Spleen (tissue), 11 donors: ENCODE measurements around the gene PGAM1. TPM values are rescaled to one million over a fixed set of nuclear protein-coding genes. Genes with fewer than 3 reads are reported as not detected.
"Not testable (repeated sequence)": the region's sequence is repeated elsewhere in the genome, so short reads cannot be mapped to it uniquely, and the experiment has no call there.

Experiments used
- DNase-seq: peaks from one replicate; pipeline ENCODE4 v3.0.0-alpha.2; 2020
- H3K27ac ChIP-seq, 8 donors: fragments of 200-600 bp; sonication (generic) in 7 of 8; 1 replicate in 4 of 8; 2 replicates in 4 of 8; pipeline versions ENCODE4 v1.5.0 to v1.8.0; 2016 to 2021; ENCODE audit warnings: inconsistent platforms in 4 of 8, mild to moderate bottlenecking in 4 of 8, moderate library complexity in 1 of 8
- H3K27me3 ChIP-seq, 7 donors: fragments of 200-600 bp; sonication (generic) in 6 of 7; replicated peaks in 1 of 7; 1 replicate in 4 of 7; 2 replicates in 3 of 7; pipeline versions ENCODE4 v1.5.0 to v1.8.0; 2016 to 2021; ENCODE audit warnings: inconsistent platforms in 3 of 7, mild to moderate bottlenecking in 1 of 7
- H3K36me3 ChIP-seq, 6 donors: fragments of 200-600 bp; sonication (generic) in 5 of 6; 1 replicate in 4 of 6; 2 replicates in 2 of 6; pipeline versions ENCODE4 v1.5.0 to v1.8.0; 2016 to 2021; ENCODE audit warnings: inconsistent platforms in 2 of 6
- H3K4me1 ChIP-seq, 6 donors: fragments of 200-600 bp; sonication (generic) in 5 of 6; 1 replicate in 3 of 6; 2 replicates in 3 of 6; pipeline versions ENCODE4 v1.5.0 to v1.8.0; 2016 to 2021; ENCODE audit warnings: inconsistent platforms in 3 of 6
- H3K4me3 ChIP-seq, 8 donors: fragments of 200-600 bp; sonication (generic) in 7 of 8; 1 replicate in 4 of 8; 2 replicates in 4 of 8; pipeline versions ENCODE4 v1.5.0 to v1.8.0; 2016 to 2021; ENCODE audit warnings: inconsistent platforms in 4 of 8, mild to moderate bottlenecking in 4 of 8, moderate library complexity in 2 of 8
- H3K9me3 ChIP-seq, 8 donors: fragments of 200-600 bp; sonication (generic) in 7 of 8; 1 replicate in 4 of 8; 2 replicates in 4 of 8; pipeline versions ENCODE4 v1.5.0 to v1.8.0; 2016 to 2021; ENCODE audit warnings: inconsistent platforms in 4 of 8
- POLR2A ChIP-seq, 3 donors: fragments of 450-650 bp; IDR thresholded peaks; one replicate each; pipeline ENCODE4 v1.5.1; 2017; ENCODE audit warnings: antibody characterized with exemption in 3 of 3, mild to moderate bottlenecking in 1 of 3
- POLR2AphosphoS5 ChIP-seq, 3 donors: sonication (generic); formaldehyde crosslinking; IDR thresholded peaks; one replicate each; pipeline ENCODE4 v1.5.1; 2017; ENCODE audit warnings: antibody characterized with exemption in 3 of 3
- WGBS, 5 donors: extraction: QIAGEN DNeasy Blood & Tissue Kit in 3 of 5; methylation state at CpG; one replicate each; pipeline versions ENCODE4 v1.1.5 to v1.1.7; 2013 to 2018; 5-methylcytosine and 5-hydroxymethylcytosine counted together
- intact Hi-C: fragments of 100-400 bp; cut with DNase I; formaldehyde crosslinking; loops from one replicate; pipeline ENCODE4 v1.15.0; 2023; ENCODE audit warnings: low total_unique reads
- polyA plus RNA-seq, 3 donors: library from polyadenylated mRNA; stranded (reverse); fragments of 200-250 nt; gene quantifications; one replicate each; pipeline ENCODE4 v1.2.1, GENCODE V29; 2013
- total RNA-seq, 7 donors: library from RNA; depleted of rRNA in 3 of 7; stranded (reverse); fragments of >200 nt in 3 of 7; fragmentation: NEBNext Ultra II Directional in 4 of 7; extraction: Animal tissue kit (Norgen Biotek cat#: 25700) in 4 of 7; gene quantifications; one replicate each; pipeline versions ENCODE4 v1.1.0 to v1.2.1, GENCODE V29; 2016 to 2021
- TF ChIP-seq, protein P1 (sequence below), 11 experiments: fragments of 200-600 bp in 7 of 11; fragments of 450-650 bp in 4 of 11; sonication (generic) in 4 of 11; IDR thresholded peaks in 8 of 11; conservative IDR thresholded peaks in 3 of 11; 1 replicate in 7 of 11; 2 replicates in 4 of 11; pipeline versions ENCODE4 v1.4.0 to v1.8.0; 2016 to 2021; ENCODE audit warnings: antibody characterized with exemption in 11 of 11, inconsistent platforms in 4 of 11, mild to moderate bottlenecking in 1 of 11
- donor health status: healthy with polysubstance abuse.
- donor health status: DM: no; HTN: no; CAD: no; lungs with moderate emphysema.
- donor health status: DM: no; HTN: no; CAD: no.
- donor health status: Bipolar disorder and iron deficiency.
- donor health status: healthy.
- donor health status: DM: no; HTN: no; CAD: no.
- donor health status: DM: yes; HTN: yes; CAD: no.

The PGAM1 gene
- total and polyA plus RNA-seq, 10 donors = 51.4 to 235 (median 167) TPM

DNA sequence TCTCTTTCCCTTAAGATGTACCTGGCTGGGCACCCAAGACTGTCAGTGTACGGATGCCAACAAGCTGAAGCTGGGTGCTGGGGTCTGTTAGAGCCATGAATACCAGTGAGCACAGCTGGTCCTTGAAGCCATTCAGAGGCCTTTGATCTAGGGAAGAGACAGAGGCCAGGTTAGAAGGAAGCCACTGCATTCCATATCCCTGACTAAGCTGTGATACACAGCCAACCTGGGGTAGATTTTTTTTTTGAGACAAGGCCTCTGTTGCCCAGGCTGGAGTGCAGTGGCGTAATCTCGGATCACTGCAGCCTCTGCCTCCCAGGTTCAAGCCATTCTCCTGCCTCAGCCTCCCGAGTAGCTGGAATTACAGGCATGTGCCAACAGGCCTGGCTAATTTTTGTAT is 40.8 kb downstream of the PGAM1 start:
- no peak overlapping the region for H3K4me3 ChIP-seq
- no peak overlapping the region for H3K27ac ChIP-seq
- H3K9me3 ChIP-seq = no peaks in the 10 kb centered on the region
- intact Hi-C loops = no loop called here
- peaks cover 5 to 100% (median 92%) of the 10 kb centered on the region in 6 donors for H3K36me3 ChIP-seq
- no peak for DNase-seq
- H3K4me1 ChIP-seq = peaks cover 0 to 15% (median 6%) of the 10 kb centered on the region in 6 donors
- H3K27me3 ChIP-seq = no peaks in the 10 kb centered on the region
- TF ChIP-seq POLR2AphosphoS5 (IDR thresholded peaks at IDR 0.05) (no peak), POLR2A (IDR thresholded peaks at IDR 0.05) (no peak)
- TF ChIP-seq, protein P1, sequence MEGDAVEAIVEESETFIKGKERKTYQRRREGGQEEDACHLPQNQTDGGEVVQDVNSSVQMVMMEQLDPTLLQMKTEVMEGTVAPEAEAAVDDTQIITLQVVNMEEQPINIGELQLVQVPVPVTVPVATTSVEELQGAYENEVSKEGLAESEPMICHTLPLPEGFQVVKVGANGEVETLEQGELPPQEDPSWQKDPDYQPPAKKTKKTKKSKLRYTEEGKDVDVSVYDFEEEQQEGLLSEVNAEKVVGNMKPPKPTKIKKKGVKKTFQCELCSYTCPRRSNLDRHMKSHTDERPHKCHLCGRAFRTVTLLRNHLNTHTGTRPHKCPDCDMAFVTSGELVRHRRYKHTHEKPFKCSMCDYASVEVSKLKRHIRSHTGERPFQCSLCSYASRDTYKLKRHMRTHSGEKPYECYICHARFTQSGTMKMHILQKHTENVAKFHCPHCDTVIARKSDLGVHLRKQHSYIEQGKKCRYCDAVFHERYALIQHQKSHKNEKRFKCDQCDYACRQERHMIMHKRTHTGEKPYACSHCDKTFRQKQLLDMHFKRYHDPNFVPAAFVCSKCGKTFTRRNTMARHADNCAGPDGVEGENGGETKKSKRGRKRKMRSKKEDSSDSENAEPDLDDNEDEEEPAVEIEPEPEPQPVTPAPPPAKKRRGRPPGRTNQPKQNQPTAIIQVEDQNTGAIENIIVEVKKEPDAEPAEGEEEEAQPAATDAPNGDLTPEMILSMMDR (IDR thresholded peaks at IDR 0.05 in 8 of 11, conservative IDR thresholded peaks at IDR 0.05 in 3 of 11) = no peak
- WGBS, 5 donors = 95 to 100% (median 97%) methylated on average over 4 of the region's 4 CpGs

DNA sequence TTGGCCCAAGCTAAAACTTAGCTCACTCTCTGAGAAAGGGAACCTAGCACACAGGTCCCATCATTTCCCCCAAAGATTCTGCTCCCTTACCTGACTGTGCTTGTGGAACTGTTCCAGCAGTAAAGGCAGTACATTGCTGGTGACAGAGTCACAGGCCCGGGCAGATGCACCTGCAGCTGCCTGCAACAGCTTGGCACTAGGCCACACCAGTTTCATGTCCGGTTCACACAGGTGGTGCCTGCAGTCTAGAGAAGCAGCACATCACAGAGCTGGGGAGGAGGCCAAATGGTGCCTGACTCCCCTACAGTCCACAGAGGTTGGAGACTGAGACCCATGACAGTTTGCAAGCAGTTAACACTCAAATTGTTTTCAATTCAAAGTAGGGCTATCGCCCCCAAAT is 42.2 kb downstream of the PGAM1 start:
- Histone ChIP-seq H3K4me3 (no peak overlapping the region), H3K36me3 (peaks cover 0 to 100% (median 94%) of the 10 kb centered on the region in 6 donors), H3K9me3 (no peaks in the 10 kb centered on the region), H3K27me3 (no peaks in the 10 kb centered on the region), H3K4me1 (peaks cover 0 to 15% (median 6%) of the 10 kb centered on the region in 6 donors), H3K27ac (no peak overlapping the region)
- no peak for DNase-seq
- TF ChIP-seq, protein P1 (IDR thresholded peaks at IDR 0.05 in 8 of 11, conservative IDR thresholded peaks at IDR 0.05 in 3 of 11) = no peak
- TF ChIP-seq POLR2AphosphoS5 (IDR thresholded peaks at IDR 0.05) (peak in 1 of 3 donors; percentile 50), POLR2A (IDR thresholded peaks at IDR 0.05) (no peak)
- intact Hi-C loops = no loop called here
- 74 to 92% (median 86%) methylated on average over 1 to 3 of the region's 3 CpGs for WGBS, 5 donors

DNA sequence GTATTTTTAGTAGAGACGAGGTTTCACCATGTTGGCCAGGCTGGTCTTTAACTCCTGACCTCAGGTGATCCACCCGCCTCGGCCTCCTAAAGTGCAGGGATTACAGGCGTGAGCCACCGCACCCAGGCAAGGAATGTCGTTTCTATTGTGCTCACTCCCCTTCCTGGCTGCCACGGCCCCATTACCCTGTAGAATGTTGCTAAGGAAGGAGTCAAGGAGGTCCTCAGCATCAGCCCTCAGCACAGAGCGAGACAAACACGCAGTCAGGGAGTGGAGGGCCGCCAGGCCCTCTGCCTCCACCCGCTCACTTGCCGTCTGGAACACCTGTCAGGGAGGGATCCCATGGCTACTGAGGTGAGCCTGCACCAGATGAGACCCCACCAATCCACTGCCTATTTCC is 42.8 kb downstream of the PGAM1 start:
- not testable (repeated sequence) for H3K27ac ChIP-seq
- H3K36me3 ChIP-seq = peaks cover 6 to 100% (median 94%) of the 10 kb centered on the region in 6 donors

DNA sequence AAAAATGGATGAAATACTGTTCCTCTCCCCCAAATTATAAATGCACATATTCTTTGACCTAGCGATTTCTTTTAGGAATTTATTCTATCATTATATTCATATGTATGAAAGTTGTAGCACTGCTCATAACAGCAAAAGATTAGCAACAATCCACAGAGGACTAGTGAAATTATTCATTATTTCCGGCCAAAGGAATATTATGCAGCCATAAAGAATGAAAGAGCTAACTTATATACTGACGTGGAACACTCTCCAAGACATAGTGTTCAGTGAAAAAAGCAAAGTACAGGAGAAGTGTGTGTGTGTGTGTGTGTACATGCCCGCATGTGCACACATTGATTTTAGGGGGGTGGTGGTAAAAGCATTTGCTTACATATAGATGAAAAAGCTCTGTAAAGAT is 48.9 kb downstream of the PGAM1 start:
- no peaks in the 10 kb centered on the region for H3K9me3 ChIP-seq
- no peak overlapping the region for H3K4me3 ChIP-seq
- DNase-seq = no peak
- no peaks in the 10 kb centered on the region for H3K4me1 ChIP-seq
- H3K27me3 ChIP-seq = no peaks in the 10 kb centered on the region
- intact Hi-C loops = no loop called here
- no peak for TF ChIP-seq POLR2AphosphoS5 (IDR thresholded peaks at IDR 0.05)
- TF ChIP-seq POLR2A (IDR thresholded peaks at IDR 0.05) = no peak
- TF ChIP-seq, protein P1 (IDR thresholded peaks at IDR 0.05 in 8 of 11, conservative IDR thresholded peaks at IDR 0.05 in 3 of 11) = no peak
- peaks cover 10 to 100% (median 93%) of the 10 kb centered on the region in 6 donors for H3K36me3 ChIP-seq
- 95 to 98% (median 98%) methylated on average over 4 of the region's 4 CpGs for WGBS, 5 donors
- H3K27ac ChIP-seq = no peak overlapping the region

More for the DNA sequence above, 42.8 kb downstream of the PGAM1 start:
- H3K9me3 ChIP-seq, DNase-seq, H3K4me3 ChIP-seq, intact Hi-C loops, H3K27me3 ChIP-seq: not testable (repeated sequence)
- TF ChIP-seq POLR2AphosphoS5 (IDR thresholded peaks at IDR 0.05) = peak in 1 of 3 donors; percentile 42
- H3K4me1 ChIP-seq = peaks cover 0 to 11% (median 4%) of the 10 kb centered on the region in 6 donors
- WGBS, 5 donors = 91 to 96% (median 92%) methylated on average over 7 to 12 of the region's 12 CpGs
